RPMI7951 (cell line): ENCODE data around the gene KIAA1755. TPM values are rescaled to one million over a fixed set of nuclear protein-coding genes. Genes with fewer than 3 reads are reported as not detected.
"Not testable (repeated sequence)": the region's sequence is repeated elsewhere in the genome, so short reads cannot be mapped to it uniquely, and the experiment has no call there.

Source experiments
- DNase-seq: peaks from one replicate; pipeline ENCODE4 v3.0.0-alpha.2; 2012; ENCODE audit warnings: low read depth
- total RNA-seq: library from RNA; depleted of rRNA; stranded (reverse); fragments of >200 nt; shearing (Covaris generic); gene quantifications from 2 replicates; pipeline ENCODE4 v1.2.3, GENCODE V29; 2014

KIAA1755 gene
- total RNA-seq, 1 experiment from 2014 or later, result 1.1 TPM

DNA sequence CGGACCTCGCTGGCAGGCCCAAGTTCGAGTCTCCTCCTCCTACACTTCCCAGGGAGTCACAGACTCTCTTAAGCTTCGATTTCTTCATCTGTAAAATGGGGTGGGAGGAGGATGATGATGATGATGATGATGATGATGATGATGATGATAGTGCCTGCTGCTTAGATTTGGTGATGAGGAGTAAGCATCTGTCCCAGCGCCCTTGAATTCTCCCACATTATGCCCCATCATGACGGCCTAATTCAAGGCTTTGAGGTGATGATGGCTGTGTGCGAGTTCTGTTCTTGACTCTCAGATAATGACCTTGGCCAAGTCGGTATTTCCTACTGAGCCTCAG is 487 bp upstream of the KIAA1755 start:
- no peak for DNase-seq

GRCh38 chr20:38260025-38260377 is 534 bp downstream of the KIAA1755 start:
- peak; percentile 44 for DNase-seq

- no peak for DNase-seq
Observed at GRCh38 chr20:38258545-38259215, 1.9 kb downstream of the KIAA1755 start.

GRCh38 chr20:38256966-38257365 is 3.6 kb downstream of the KIAA1755 start:
- DNase-seq, result no peak

DNA sequence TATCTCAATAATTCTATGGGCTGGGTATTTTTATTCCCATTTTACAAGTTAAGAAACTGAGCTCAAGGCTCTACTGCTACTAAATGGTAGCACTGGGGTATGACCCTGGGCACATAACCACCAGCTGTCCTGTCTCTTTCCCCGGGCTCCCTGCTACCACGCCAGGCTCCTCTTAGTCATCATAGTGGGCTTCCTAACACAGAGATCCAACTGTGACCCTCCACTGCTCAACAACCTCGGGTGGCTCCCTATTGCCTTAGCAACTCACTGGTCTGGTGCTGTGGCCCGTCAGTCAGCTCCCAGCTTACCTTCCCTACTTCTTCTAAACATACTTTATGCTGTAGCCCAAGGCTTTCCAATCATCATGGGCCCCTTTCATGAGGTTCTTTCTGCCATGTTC is 4.5 kb downstream of the KIAA1755 start:
- no peak for DNase-seq

- DNase-seq, result no peak
Observed at GRCh38 chr20:38255393-38255792, 5.1 kb downstream of the KIAA1755 start.

DNA sequence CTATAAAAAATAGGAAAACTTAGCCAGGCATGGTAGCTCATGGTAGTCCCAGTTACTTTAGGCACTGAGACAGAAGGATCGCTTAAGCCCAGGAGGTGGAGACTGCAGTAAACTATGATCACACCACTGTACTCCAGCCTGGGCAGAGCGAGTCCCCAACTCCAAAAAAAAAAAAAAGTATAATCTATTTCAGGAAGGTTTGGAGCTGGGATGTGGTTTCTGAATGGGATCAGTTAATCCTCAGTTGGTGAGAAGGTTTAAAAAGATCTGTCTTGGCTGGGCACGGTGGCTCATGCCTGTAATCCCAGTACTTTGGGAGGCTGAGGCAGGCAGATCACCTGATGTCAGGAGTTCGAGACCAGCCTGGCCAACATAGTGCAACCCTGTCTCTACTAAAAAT is 5.9 kb downstream of the KIAA1755 start:
- DNase-seq, result not testable (repeated sequence)

- DNase-seq, result no peak
Observed at GRCh38 chr20:38253571-38253970, 7.0 kb downstream of the KIAA1755 start.

- DNase-seq, result no peak
Observed at GRCh38 chr20:38252292-38253288, 7.9 kb downstream of the KIAA1755 start.

- not testable (repeated sequence) for DNase-seq
Observed at GRCh38 chr20:38251441-38251840, 9.1 kb downstream of the KIAA1755 start.

GRCh38 chr20:38250609-38251008 is 9.9 kb downstream of the KIAA1755 start:
- no peak for DNase-seq

GRCh38 chr20:38249536-38250310 is 10.8 kb downstream of the KIAA1755 start:
- DNase-seq, result no peak

- DNase-seq, result no peak
Observed at GRCh38 chr20:38248133-38248532, 12.4 kb downstream of the KIAA1755 start.

GRCh38 chr20:38247725-38248124 is 12.8 kb downstream of the KIAA1755 start:
- not testable (repeated sequence) for DNase-seq

DNA sequence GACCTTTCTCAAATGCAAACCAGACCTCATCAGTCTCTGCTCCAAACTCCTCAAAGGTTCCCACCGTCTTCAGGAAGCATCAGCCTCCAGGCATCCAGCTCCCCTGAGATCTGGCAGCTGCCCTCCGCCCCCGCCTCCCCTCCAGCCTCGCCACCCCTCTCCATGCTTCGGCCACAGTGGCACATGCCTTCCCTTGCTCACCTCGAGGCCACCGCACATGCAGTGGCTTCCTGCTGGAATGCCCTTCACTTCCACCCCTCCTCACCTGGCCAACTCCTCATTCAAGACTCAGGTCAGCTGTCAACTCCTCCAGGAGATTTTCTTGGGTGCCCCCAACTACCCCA is 13.4 kb downstream of the KIAA1755 start:
- no peak for DNase-seq

DNA sequence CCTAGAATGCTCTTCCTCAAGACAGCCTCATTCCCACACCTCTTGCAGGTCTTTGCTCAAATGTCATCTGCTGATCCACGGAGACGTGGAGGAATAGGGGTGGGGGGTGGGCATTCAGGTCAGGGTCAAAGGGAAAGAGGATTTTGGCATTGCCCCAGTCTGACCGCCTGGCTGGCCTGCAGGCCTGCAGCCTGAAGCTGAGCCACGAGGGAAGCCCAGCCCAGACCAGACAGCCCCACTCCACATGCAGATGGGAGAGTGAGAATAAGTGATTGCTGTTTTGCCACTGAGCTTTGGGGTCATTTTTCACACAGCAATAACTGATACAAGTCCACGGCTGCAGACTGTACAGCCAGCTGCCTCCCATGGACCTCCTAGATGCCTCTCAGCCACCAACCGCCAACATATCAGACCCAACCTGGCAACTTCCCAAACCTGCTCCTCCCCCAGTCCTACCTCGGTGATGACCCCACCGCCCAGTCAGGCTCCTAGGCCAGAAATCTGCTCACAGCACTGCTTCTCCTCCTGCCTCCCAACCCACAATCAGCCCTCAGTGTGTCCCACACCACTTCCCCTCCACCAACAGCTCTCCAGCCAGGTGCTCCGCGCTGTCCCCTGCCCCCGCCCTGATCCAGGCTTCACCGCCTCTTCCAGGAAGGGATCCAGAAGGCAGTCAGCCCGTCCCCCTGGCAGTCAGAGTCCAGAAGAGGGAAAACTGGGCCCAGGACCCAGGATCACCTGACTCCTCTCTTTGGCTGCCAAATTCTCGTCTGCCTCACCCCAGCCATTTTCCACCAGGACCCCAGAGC is 14.0 kb downstream of the KIAA1755 start:
- DNase-seq, result no peak

GRCh38 chr20:38245753-38246152 is 14.8 kb downstream of the KIAA1755 start:
- no peak for DNase-seq

- no peak for DNase-seq
Observed at GRCh38 chr20:38243709-38244020, 16.9 kb downstream of the KIAA1755 start.

GRCh38 chr20:38242848-38243708 is 17.5 kb downstream of the KIAA1755 start:
- DNase-seq, result peak; percentile 35

DNA sequence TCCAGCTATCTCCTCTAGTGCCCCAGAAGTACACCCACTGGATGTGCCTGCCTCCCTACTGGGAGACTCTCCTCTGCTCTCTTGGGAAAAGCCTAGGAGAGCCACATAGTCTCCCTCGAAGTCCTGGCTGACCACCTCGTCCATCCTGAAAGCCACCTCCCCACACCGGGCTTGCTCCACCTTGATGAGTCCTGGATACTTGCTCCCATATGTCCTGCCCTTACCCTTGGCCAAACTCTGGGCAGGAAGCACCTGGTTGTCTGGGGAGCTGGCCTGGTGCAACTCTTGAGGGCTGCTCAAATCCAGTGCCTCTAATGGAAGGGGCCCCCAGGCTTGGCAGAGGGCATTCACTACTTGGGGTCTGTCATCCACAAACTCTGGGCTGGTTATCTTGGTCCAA is 19.3 kb downstream of the KIAA1755 start:
- no peak for DNase-seq

- DNase-seq, result no peak
Observed at GRCh38 chr20:38239441-38239840, 21.1 kb downstream of the KIAA1755 start.
